IMR-90 (cell line): ENCODE results near the gene ENOX2. TPM values are rescaled to one million over a fixed set of nuclear protein-coding genes. Genes with fewer than 3 reads are reported as not detected.

Experiments
- ATAC-seq: fragments of 200-7000 bp; cut with Tn5 transposase; 2 replicates; pipeline ENCODE4 v1.9.1; 2020; ENCODE audit warnings: low read depth, mild to moderate bottlenecking, moderate library complexity
- BruUV-seq: library from RNA; stranded (reverse); fragments of 400-500 nt; replicated peaks from 2 replicates; lab custom pipeline; 2021; lab: Mats Ljungman, UMichigan
- CTCF ChIA-PET: fragments of 300-600 bp; formaldehyde crosslinking; extraction: SDS; loops from one replicate; lab custom pipeline; 2021; ENCODE audit warnings: antibody characterized with exemption; lab: Yijun Ruan, JAX
- POLR2A ChIA-PET: fragments of 300-600 bp; sonication (Branson Sonifier 250); formaldehyde crosslinking; loops from one replicate; lab custom pipeline; 2022; ENCODE audit warnings: antibody characterized with exemption; ENCODE audit not compliant: unreplicated experiment; lab: Charles Lee
- DNase-seq: peaks from one replicate; pipeline ENCODE4 v3.0.0; 2013
- H2AFZ ChIP-seq: replicated peaks from 2 replicates; pipeline ENCODE3; 2013; ENCODE audit warnings: low read length, mild to moderate bottlenecking; ENCODE audit not compliant: poor library complexity
- H2AK5ac ChIP-seq: 2 replicates; pipeline ENCODE4 v1.6.1; 2013; ENCODE audit warnings: low read depth, low read length, inconsistent platforms
- H2AK9ac ChIP-seq: replicated peaks from 2 replicates; pipeline ENCODE3; 2013; ENCODE audit warnings: mild to moderate bottlenecking, low read depth, low read length, moderate library complexity; ENCODE audit not compliant: poor library complexity
- H2BK120ac ChIP-seq: 2 replicates; pipeline ENCODE4 v1.6.1; 2013; ENCODE audit warnings: low read depth, low read length, inconsistent platforms
- H2BK15ac ChIP-seq: 3 replicates; pipeline ENCODE4 v1.6.1; 2013; ENCODE audit warnings: low read depth, low read length, inconsistent platforms
- H2BK20ac ChIP-seq: 2 replicates; pipeline ENCODE4 v1.6.1; 2013; ENCODE audit warnings: low read depth, mild to moderate bottlenecking, inconsistent platforms, low read length, moderate library complexity
- H2BK5ac ChIP-seq: 2 replicates; pipeline ENCODE4 v1.6.1; 2013; ENCODE audit warnings: mild to moderate bottlenecking, low read depth, low read length, inconsistent platforms; ENCODE audit not compliant: poor library complexity, severe bottlenecking
- H3K14ac ChIP-seq: replicated peaks from 2 replicates; pipeline ENCODE4 v1.6.1; 2013; ENCODE audit warnings: low read depth, low read length, inconsistent platforms
- H3K18ac ChIP-seq: 2 replicates; pipeline ENCODE4 v1.6.1; 2013; ENCODE audit warnings: low read depth, low read length, control low read depth
- H3K23ac ChIP-seq: 2 replicates; pipeline ENCODE4 v1.6.1; 2013; ENCODE audit warnings: low read depth, low read length, inconsistent platforms
- H3K27ac ChIP-seq: 2 replicates; pipeline ENCODE4 v1.5.1; 2013; ENCODE audit warnings: mild to moderate bottlenecking, control low read depth, low read length; ENCODE audit not compliant: insufficient read depth
- H3K27me3 ChIP-seq: 2 replicates; pipeline ENCODE4 v1.6.1; 2013; ENCODE audit warnings: low read length; ENCODE audit not compliant: control insufficient read depth, insufficient read depth
- H3K36me3 ChIP-seq: 2 replicates; pipeline ENCODE4 v1.6.1; 2013; ENCODE audit warnings: low read length, mixed read lengths; ENCODE audit not compliant: control insufficient read depth, insufficient read depth
- H3K4ac ChIP-seq: 2 replicates; pipeline ENCODE4 v1.6.1; 2013; ENCODE audit warnings: low read depth, low read length, inconsistent platforms
- H3K4me1 ChIP-seq: 2 replicates; pipeline ENCODE4 v1.6.1; 2013; ENCODE audit warnings: low read length, mixed read lengths; ENCODE audit not compliant: control insufficient read depth, insufficient read depth
- H3K4me2 ChIP-seq: 2 replicates; pipeline ENCODE4 v1.6.1; 2013; ENCODE audit warnings: low read depth, mild to moderate bottlenecking, control low read depth, low read length, moderate library complexity
- H3K4me3 ChIP-seq: 2 replicates; pipeline ENCODE4 v1.5.1; 2013; ENCODE audit warnings: low read depth, mild to moderate bottlenecking, control low read depth, low read length, moderate library complexity; ENCODE audit not compliant: insufficient read depth
- H3K56ac ChIP-seq: 2 replicates; pipeline ENCODE4 v1.6.1; 2013; ENCODE audit warnings: low read length, inconsistent platforms; ENCODE audit not compliant: insufficient read depth; ENCODE audit errors: extremely low read depth
- H3K79me1 ChIP-seq, 2 experiments: 2 replicates each; pipeline ENCODE4 v1.6.1; 2013; ENCODE audit warnings: low read length in 2 of 2, inconsistent platforms in 1 of 2, low read depth in 1 of 2
- H3K9ac ChIP-seq: 2 replicates; pipeline ENCODE4 v1.6.1; 2013; ENCODE audit warnings: low read depth, low read length, control low read depth
- H3K9me1 ChIP-seq: 2 replicates; pipeline ENCODE4 v1.6.1; 2013; ENCODE audit warnings: low read length, inconsistent platforms; ENCODE audit not compliant: insufficient read depth
- H3K9me3 ChIP-seq: 2 replicates; pipeline ENCODE4 v1.6.1; 2013; ENCODE audit warnings: low read length; ENCODE audit not compliant: control insufficient read depth, insufficient read depth
- H4K20me1 ChIP-seq: 2 replicates; pipeline ENCODE4 v1.6.1; 2013; ENCODE audit warnings: low read length, inconsistent platforms; ENCODE audit not compliant: insufficient read depth
- H4K5ac ChIP-seq: 2 replicates; pipeline ENCODE4 v1.6.1; 2013; ENCODE audit warnings: mild to moderate bottlenecking, low read depth, low read length, control low read depth
- H4K8ac ChIP-seq, 2 experiments: 2 replicates each; pipeline ENCODE4 v1.6.1; 2013; ENCODE audit warnings: low read depth in 2 of 2, low read length in 2 of 2, control low read depth in 1 of 2, inconsistent platforms in 1 of 2
- H4K91ac ChIP-seq: 2 replicates; pipeline ENCODE4 v1.6.1; 2013; ENCODE audit warnings: low read depth, low read length, inconsistent platforms; ENCODE audit not compliant: insufficient read depth
- CEBPB ChIP-seq: IDR thresholded peaks from 2 replicates; pipeline ENCODE4 v1.6.1; 2012; ENCODE audit warnings: low read depth, low read length, improper control_type of control experiment
- FOS ChIP-seq: fragments of 150-350 bp; IDR thresholded peaks from 2 replicates; pipeline ENCODE4 v1.6.1; 2016; ENCODE audit warnings: low read depth, low read length
- NFE2L2 ChIP-seq: fragments of 150-350 bp; IDR thresholded peaks from 2 replicates; pipeline ENCODE4 v1.6.1; 2016; ENCODE audit warnings: low read depth, mild to moderate bottlenecking, low read length
- POLR2A ChIP-seq: IDR thresholded peaks from 2 replicates; pipeline ENCODE4 v1.6.1; 2012; ENCODE audit warnings: mild to moderate bottlenecking, low read depth, low read length
- RAD21 ChIP-seq: IDR thresholded peaks from 2 replicates; pipeline ENCODE4 v1.6.1; 2012; ENCODE audit warnings: low read length, improper control_type of control experiment
- RFX5 ChIP-seq: IDR thresholded peaks from 2 replicates; pipeline ENCODE4 v1.8.0; 2012; ENCODE audit warnings: low read depth, mild to moderate bottlenecking, low read length, moderate library complexity
- WGBS, 2 experiments: methylation state at CpG; one replicate each; pipeline versions ENCODE4 v1.1.5 to v1.1.7; 2013; ENCODE audit warnings: missing lambda C conversion rate in 2 of 2; ENCODE audit not compliant: insufficient read length in 1 of 2; ENCODE audit errors: extremely low coverage in 2 of 2; 5-methylcytosine and 5-hydroxymethylcytosine counted together
- dilution Hi-C: fragments of 300-500 bp; cut with HindIII; formaldehyde crosslinking; loops from one replicate; pipeline ENCODE4 v1.14.3; 2018; ENCODE audit warnings: low sequenced_read_pairs; ENCODE audit not compliant: unreplicated experiment
- in situ Hi-C: fragments of 300-500 bp; cut with MboI; formaldehyde crosslinking; loops from 3 replicates; pipeline ENCODE4 v1.14.3; 2019; ENCODE audit warnings: low sequenced_read_pairs, inconsistent platforms, mixed read lengths
- intact Hi-C: fragments of 100-400 bp; cut with micrococcal nuclease; formaldehyde crosslinking; loops from 2 replicates; pipeline ENCODE4 v1.10.0; 2022
- polyA plus RNA-seq, 3 experiments: library from polyadenylated mRNA; depleted of rRNA; stranded (reverse); fragments of >200 nt; gene quantifications; 2 replicates each; pipeline ENCODE4 v1.2.3, GENCODE V29; 2012; ENCODE audit warnings: low replicate concordance in 1 of 3
- total RNA-seq: library from RNA; depleted of rRNA; stranded (reverse); fragments of >200 nt; gene quantifications from 2 replicates; pipeline ENCODE4 v1.2.3, GENCODE V29; 2012
- TF ChIP-seq, protein P1 (sequence below): fragments of 150-350 bp; IDR thresholded peaks from 2 replicates; pipeline ENCODE4 v1.6.1; 2016; ENCODE audit warnings: low read depth, mild to moderate bottlenecking, low read length, moderate library complexity, borderline replicate concordance
- TF ChIP-seq, protein P2 (sequence below): conservative IDR thresholded peaks from 2 replicates; pipeline ENCODE4 v1.5.1; 2012; ENCODE audit warnings: mild to moderate bottlenecking, low read depth, low read length, improper control_type of control experiment

ENOX2 gene
- total and polyA plus RNA-seq, 2 of the 4 experiments (the other 2 are of a cell fraction) = 6.3 to 11.8 TPM

DNA sequence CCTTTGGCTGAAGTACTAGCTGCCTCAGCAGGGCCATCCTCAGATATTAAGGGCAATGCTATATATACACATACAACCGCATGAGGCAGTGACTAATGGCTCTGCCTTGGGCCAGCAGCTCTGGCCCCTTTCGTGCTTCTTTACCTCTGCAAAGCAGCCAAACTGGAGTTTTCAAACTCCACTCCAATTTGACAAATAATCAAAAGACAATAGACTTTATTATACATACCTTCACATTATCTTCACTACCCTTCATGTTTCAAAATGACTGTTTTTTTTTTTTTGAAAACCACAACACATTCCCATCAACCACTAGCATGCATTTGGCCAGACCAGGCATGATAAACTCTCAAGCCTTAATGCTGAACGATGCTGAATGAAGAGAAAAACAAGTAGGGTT is 187.7 kb downstream of the ENOX2 start:
- intact Hi-C loops (no loop called here), dilution Hi-C loops (no loop called here), in situ Hi-C loops (no loop called here)
- ATAC-seq = peak; percentile 66
- H3K27ac ChIP-seq = no peak overlapping the region
- no peak overlapping the region for H2AK9ac ChIP-seq
- no peak overlapping the region for H2BK120ac ChIP-seq
- no peak overlapping the region for H2BK5ac ChIP-seq
- H2AK5ac ChIP-seq = no peak overlapping the region
- H3K18ac ChIP-seq = no peak overlapping the region
- no peaks in the 10 kb centered on the region for H3K36me3 ChIP-seq
- TF ChIP-seq RFX5 (no peak), FOS (no peak), CEBPB (no peak), RAD21 (no peak), NFE2L2 (no peak), POLR2A (no peak)
- TF ChIP-seq, protein P1, sequence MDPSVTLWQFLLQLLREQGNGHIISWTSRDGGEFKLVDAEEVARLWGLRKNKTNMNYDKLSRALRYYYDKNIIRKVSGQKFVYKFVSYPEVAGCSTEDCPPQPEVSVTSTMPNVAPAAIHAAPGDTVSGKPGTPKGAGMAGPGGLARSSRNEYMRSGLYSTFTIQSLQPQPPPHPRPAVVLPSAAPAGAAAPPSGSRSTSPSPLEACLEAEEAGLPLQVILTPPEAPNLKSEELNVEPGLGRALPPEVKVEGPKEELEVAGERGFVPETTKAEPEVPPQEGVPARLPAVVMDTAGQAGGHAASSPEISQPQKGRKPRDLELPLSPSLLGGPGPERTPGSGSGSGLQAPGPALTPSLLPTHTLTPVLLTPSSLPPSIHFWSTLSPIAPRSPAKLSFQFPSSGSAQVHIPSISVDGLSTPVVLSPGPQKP = no peak
- TF ChIP-seq, protein P2, sequence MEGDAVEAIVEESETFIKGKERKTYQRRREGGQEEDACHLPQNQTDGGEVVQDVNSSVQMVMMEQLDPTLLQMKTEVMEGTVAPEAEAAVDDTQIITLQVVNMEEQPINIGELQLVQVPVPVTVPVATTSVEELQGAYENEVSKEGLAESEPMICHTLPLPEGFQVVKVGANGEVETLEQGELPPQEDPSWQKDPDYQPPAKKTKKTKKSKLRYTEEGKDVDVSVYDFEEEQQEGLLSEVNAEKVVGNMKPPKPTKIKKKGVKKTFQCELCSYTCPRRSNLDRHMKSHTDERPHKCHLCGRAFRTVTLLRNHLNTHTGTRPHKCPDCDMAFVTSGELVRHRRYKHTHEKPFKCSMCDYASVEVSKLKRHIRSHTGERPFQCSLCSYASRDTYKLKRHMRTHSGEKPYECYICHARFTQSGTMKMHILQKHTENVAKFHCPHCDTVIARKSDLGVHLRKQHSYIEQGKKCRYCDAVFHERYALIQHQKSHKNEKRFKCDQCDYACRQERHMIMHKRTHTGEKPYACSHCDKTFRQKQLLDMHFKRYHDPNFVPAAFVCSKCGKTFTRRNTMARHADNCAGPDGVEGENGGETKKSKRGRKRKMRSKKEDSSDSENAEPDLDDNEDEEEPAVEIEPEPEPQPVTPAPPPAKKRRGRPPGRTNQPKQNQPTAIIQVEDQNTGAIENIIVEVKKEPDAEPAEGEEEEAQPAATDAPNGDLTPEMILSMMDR = no peak
- BruUV-seq = no TSS peak
- H3K4me1 ChIP-seq = no peaks in the 10 kb centered on the region; the same call in 1 of the 2 replicates
- POLR2A ChIA-PET = no interaction called here
- H3K9me1 ChIP-seq = no peaks in the 10 kb centered on the region
- H2BK15ac ChIP-seq = no peak overlapping the region
- H3K79me1 ChIP-seq = no peaks in the 10 kb centered on the region
- H4K20me1 ChIP-seq = no peaks in the 10 kb centered on the region
- WGBS, 2 experiments = 45% methylated on average over 2 of the region's 3 CpGs; no CpG with 5 or more reads in 1 of the 2 experiments
- peak; percentile 22 for DNase-seq
- no peak overlapping the region for H2AFZ ChIP-seq
- H4K8ac ChIP-seq = no peak overlapping the region
- H3K4me2 ChIP-seq = no peak overlapping the region
- H3K23ac ChIP-seq = no peak overlapping the region
- H3K4me3 ChIP-seq = no peak overlapping the region
- no peaks in the 10 kb centered on the region for H3K9me3 ChIP-seq
- H3K56ac ChIP-seq = no peak overlapping the region
- no peak overlapping the region for H4K5ac ChIP-seq
- no peak overlapping the region for H3K14ac ChIP-seq
- H3K9ac ChIP-seq = no peak overlapping the region
- H3K27me3 ChIP-seq = no peaks in the 10 kb centered on the region
- no peak overlapping the region for H2BK20ac ChIP-seq
- CTCF ChIA-PET = no interaction called here
- H4K91ac ChIP-seq = no peak overlapping the region
- no peak overlapping the region for H3K4ac ChIP-seq
